SU-DHL-6 (cell line): Measurements from ENCODE around the gene AXIN1.

ENCODE experiments used
- H2AFZ ChIP-seq: fragments of 200-600 bp; sonication (generic); 2 replicates; pipeline ENCODE4 v1.6.1; 2014; ENCODE audit warnings: low read depth, mild to moderate bottlenecking, moderate library complexity, mixed read lengths, antibody characterized with exemption, low read length; ENCODE audit not compliant: severe bottlenecking
- H3F3A ChIP-seq: fragments of 200-600 bp; shearing (Covaris generic); 2 replicates; pipeline ENCODE4 v1.6.0; 2016; ENCODE audit warnings: antibody characterized with exemption, mild to moderate bottlenecking; ENCODE audit not compliant: insufficient read depth
- H3K27ac ChIP-seq: fragments of 200-600 bp; sonication (generic); 2 replicates; pipeline ENCODE4 v1.5.1; 2016; ENCODE audit warnings: low read depth, mild to moderate bottlenecking, low read length, moderate library complexity, mixed read lengths
- H3K27me3 ChIP-seq: fragments of 200-600 bp; sonication (generic), shearing (Covaris generic); 2 replicates; pipeline ENCODE4 v1.6.0; 2014; ENCODE audit warnings: mild to moderate bottlenecking, low read length
- H3K36me3 ChIP-seq: fragments of 200-600 bp; sonication (generic); 2 replicates; pipeline ENCODE4 v1.6.1; 2014; ENCODE audit warnings: mild to moderate bottlenecking, low read length, mixed read lengths
- H3K4me2 ChIP-seq: fragments of 300-600, 200-600 bp; shearing (Covaris generic), sonication (generic); 2 replicates; pipeline ENCODE4 v1.6.0; 2014; ENCODE audit warnings: low read length, low read depth, mild to moderate bottlenecking; ENCODE audit not compliant: poor library complexity, severe bottlenecking
- H3K4me3 ChIP-seq: fragments of 200-600 bp; sonication (generic); 2 replicates; pipeline ENCODE4 v1.5.1; 2014; ENCODE audit warnings: antibody characterized with exemption, low read length, mild to moderate bottlenecking, mixed read lengths; ENCODE audit not compliant: insufficient read depth, poor library complexity, severe bottlenecking
- H3K79me2 ChIP-seq: fragments of 200-600 bp; sonication (generic); 2 replicates; pipeline ENCODE4 v1.6.1; 2014; ENCODE audit warnings: mild to moderate bottlenecking, low read length, moderate library complexity; ENCODE audit not compliant: insufficient read depth
- H3K9ac ChIP-seq: fragments of 200-600 bp; sonication (generic); 2 replicates; pipeline ENCODE4 v1.7.0; 2014; ENCODE audit warnings: mild to moderate bottlenecking, low read length
- H3K9me2 ChIP-seq: fragments of 200-600 bp; sonication (generic); replicated peaks from 2 replicates; pipeline ENCODE4 v1.6.1; 2014; ENCODE audit warnings: low read length; ENCODE audit not compliant: insufficient read depth
- H3K9me3 ChIP-seq: fragments of 200-600 bp; sonication (generic); 2 replicates; pipeline ENCODE4 v1.6.1; 2014; ENCODE audit warnings: low read length, mixed read lengths; ENCODE audit not compliant: insufficient read depth
- H4K20me1 ChIP-seq: fragments of 200-600 bp; sonication (generic); 2 replicates; pipeline ENCODE4 v1.6.1; 2014; ENCODE audit warnings: low read depth, mild to moderate bottlenecking, antibody characterized with exemption, low read length, moderate library complexity, mixed read lengths
- CTCF ChIP-seq: fragments of 200-600 bp; sonication (generic); IDR thresholded peaks from one replicate; pipeline ENCODE4 v1.5.1; 2017; ENCODE audit warnings: antibody characterized with exemption, mild to moderate bottlenecking, low read length, moderate library complexity; ENCODE audit not compliant: insufficient read depth, poor library complexity, severe bottlenecking
- EZH2phosphoT487 ChIP-seq: fragments of 200-600 bp; sonication (generic), shearing (Covaris generic); conservative IDR thresholded peaks from 2 replicates; pipeline ENCODE4 v1.6.1; 2018; ENCODE audit warnings: mild to moderate bottlenecking, antibody characterized with exemption, low read length, moderate library complexity, mixed read lengths

Gene AXIN1

DNA sequence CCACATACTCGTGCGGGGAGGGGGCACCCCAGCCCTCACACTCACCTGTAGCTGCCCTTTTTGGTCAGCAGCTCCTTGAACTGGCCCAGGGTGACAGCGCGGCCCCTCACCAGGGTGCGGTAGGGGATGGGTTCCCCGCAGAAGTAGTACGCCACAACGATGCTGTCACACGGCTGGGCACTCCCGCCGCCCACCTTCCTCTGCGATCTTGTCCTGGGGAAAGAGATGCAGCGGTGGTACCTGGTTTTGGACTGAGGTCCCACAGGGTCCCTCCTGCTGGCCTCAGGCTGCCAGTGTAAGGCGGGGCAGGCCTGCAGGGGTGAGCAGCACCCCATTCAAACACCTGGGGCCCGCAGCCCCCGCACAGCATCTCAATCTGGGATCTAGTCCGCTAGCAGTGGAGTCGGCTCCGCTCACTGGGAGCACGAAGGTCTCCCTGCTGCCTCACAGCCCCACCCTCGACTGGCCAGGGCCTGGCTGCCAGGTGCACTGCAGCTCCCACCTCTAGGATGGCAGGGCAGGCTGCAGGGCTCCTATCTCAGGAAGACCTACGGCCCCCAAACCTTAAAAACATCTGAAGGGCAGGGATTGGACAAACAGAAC, 63.0 kb downstream of the AXIN1 start:
- H3K4me3 ChIP-seq = no peak overlapping the region
- no peak for TF ChIP-seq EZH2phosphoT487
- TF ChIP-seq CTCF = no peak
- H3K9me3 ChIP-seq = no peaks in the 10 kb centered on the region
- H3K4me2 ChIP-seq = no peak overlapping the region
- H3K36me3 ChIP-seq = no peaks in the 10 kb centered on the region
- no peaks in the 10 kb centered on the region for H3K79me2 ChIP-seq
- H3K27ac ChIP-seq = no peak overlapping the region
- no peaks in the 10 kb centered on the region for H3K9me2 ChIP-seq
- H3K9ac ChIP-seq = no peak overlapping the region
- H3K27me3 ChIP-seq = no peaks in the 10 kb centered on the region
- no peak overlapping the region for H2AFZ ChIP-seq
- H3F3A ChIP-seq = no peaks in the 10 kb centered on the region
- H4K20me1 ChIP-seq = no peaks in the 10 kb centered on the region

GRCh38 chr16:287981-288920, 64.3 kb downstream of the AXIN1 start:
- H4K20me1 ChIP-seq = no peaks in the 10 kb centered on the region
- H3K27me3 ChIP-seq = no peaks in the 10 kb centered on the region
- no peaks in the 10 kb centered on the region for H3F3A ChIP-seq
- H3K9me3 ChIP-seq = no peaks in the 10 kb centered on the region
- H3K27ac ChIP-seq = no peak overlapping the region
- no peak overlapping the region for H3K9ac ChIP-seq
- H2AFZ ChIP-seq = no peak overlapping the region
- H3K4me2 ChIP-seq = no peak overlapping the region
- no peaks in the 10 kb centered on the region for H3K79me2 ChIP-seq
- no peaks in the 10 kb centered on the region for H3K36me3 ChIP-seq
- no peaks in the 10 kb centered on the region for H3K9me2 ChIP-seq
- TF ChIP-seq CTCF = no peak
- no peak for TF ChIP-seq EZH2phosphoT487
- H3K4me3 ChIP-seq = no peak overlapping the region

- H3K27ac ChIP-seq = no peak overlapping the region
- H3K4me3 ChIP-seq = no peak overlapping the region
- H3K79me2 ChIP-seq = no peaks in the 10 kb centered on the region
- H3K9ac ChIP-seq = no peak overlapping the region
- no peaks in the 10 kb centered on the region for H4K20me1 ChIP-seq
- no peak overlapping the region for H2AFZ ChIP-seq
- no peaks in the 10 kb centered on the region for H3K36me3 ChIP-seq
- TF ChIP-seq EZH2phosphoT487 (no peak), CTCF (no peak)
- no peaks in the 10 kb centered on the region for H3K27me3 ChIP-seq
- no peaks in the 10 kb centered on the region for H3K9me2 ChIP-seq
- H3K4me2 ChIP-seq = no peak overlapping the region
- H3F3A ChIP-seq = no peaks in the 10 kb centered on the region
- H3K9me3 ChIP-seq = no peaks in the 10 kb centered on the region
Observed at GRCh38 chr16:287298-287811, 65.2 kb downstream of the AXIN1 start.
